Globus pallidus (tissue), 1 donor: ENCODE data around the gene PYGM.
A peak's percentile ranks its signal among the peaks of the same experiment; 100 is the strongest.

Experiments
- DNase-seq: peaks from one replicate; pipeline ENCODE4 v3.0.0-alpha.2; 2015; ENCODE audit warnings: low spot score

PYGM gene

DNA sequence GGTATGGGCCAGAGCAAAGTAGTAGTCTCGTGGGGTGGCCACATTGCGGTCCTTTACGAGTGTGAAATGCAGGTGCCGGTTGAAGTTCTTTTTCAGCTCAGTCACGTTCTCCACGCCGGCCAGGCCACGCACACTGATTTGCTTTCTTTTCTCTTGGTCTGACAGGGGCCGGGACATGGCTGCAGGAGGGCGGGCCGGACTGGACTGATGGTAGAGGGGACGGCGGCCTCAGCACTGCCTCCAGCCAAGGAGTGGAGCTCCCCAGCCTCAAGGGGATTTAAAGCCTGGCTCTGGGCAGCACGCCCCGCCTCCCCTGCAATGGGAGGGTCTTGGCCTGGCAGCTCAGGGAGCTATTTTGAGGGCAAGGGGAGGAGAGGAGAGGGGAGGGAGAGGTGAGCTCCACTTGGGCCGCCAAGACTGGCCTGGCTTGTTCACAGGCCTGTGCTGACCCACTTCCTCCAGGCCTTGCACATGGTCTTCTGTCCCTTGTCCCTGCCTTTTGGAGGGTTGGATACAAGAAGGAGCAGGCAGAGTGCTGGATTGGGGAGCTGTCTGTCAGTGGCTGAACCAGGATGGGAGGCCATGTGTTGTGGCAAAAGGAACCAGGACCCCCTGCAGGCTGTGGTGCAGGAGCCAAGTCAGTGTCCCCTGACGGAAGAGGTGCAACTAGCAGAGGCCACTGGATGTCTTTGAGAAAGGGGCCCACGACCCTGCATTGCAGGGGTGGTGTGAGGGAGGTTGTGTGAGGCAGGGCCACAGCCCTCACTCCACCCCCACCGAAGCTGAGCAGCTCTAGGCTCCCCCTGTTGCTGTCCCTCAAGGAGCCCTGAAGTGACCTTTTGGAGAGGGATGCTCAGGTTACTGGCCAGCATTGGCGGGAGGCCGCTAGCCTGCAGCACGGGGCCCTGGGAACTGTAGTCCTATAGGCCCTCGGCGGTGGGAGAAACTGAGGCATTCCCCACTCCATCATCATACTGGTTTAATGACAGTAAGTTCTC, at the start of gene PYGM:
Gene PYGM, minus strand, starts transcription at position 253 of the 998 bp plus-strand sequence. Its CDS starts 76 bp downstream, at position 177.
- peak; percentile 73 for DNase-seq

DNA sequence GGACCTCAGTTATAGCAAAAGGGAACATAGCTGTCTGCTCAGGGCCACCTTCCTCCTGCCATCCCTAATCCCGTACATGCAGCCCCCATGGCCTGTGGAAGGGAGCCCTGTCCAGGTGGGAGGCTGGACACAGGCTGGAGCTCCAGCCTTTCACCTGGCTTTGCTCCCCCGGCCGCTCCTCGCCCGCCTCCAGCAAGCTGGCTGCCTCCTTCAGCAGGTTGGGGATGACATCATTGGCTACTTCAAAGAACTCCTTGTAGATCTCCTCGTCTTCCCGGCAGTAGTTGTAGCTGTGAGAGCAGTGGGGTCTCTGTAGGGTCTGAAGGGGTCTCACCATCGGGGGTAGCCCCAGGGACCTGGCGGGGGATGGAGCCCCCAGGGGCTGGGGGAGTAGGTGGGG, 45.7 kb upstream of the PYGM start:
- no peak for DNase-seq

DNA sequence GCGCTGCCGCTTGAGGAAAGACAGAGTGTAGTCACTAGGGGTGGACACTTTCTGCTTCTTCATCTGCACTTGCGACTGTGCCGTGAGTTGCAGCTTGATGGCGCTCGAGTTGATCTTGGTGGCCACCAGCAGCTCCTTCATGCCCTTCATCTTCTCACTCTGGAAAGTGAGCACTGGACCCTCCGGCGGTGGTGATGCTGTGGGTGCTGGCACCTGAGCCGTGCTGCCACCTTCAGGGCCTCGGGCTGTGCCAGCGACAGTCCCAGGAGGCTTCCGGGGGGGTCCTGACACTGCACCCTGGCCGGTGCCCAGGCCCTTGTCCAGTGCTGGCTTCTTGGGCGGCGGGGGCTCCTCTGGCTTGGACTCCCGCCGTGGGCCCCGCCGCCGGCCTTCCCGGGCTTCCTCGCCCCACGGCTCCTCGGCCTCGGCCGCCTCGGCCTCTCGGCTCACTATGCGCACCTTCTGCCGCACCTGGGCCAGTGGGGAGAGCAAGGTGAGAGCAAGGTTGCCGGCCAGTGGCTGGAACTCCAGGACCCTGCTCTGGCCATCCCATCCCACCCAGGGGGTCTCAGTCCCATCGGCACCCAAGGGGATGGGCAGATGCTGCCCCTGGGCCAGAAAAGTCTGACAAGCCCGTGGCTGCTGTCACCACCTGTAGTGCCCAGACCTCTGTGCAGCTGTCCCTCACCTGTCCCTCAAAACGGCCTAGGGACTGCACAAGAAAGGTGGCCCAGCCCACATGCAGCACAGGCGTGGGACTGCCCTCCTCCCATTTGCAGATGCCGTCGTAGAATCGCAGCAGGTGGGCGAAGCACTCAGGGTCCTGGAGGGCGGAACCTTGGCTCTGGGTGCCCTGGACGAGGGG, 44.8 kb upstream of the PYGM start:
- no peak for DNase-seq

DNA sequence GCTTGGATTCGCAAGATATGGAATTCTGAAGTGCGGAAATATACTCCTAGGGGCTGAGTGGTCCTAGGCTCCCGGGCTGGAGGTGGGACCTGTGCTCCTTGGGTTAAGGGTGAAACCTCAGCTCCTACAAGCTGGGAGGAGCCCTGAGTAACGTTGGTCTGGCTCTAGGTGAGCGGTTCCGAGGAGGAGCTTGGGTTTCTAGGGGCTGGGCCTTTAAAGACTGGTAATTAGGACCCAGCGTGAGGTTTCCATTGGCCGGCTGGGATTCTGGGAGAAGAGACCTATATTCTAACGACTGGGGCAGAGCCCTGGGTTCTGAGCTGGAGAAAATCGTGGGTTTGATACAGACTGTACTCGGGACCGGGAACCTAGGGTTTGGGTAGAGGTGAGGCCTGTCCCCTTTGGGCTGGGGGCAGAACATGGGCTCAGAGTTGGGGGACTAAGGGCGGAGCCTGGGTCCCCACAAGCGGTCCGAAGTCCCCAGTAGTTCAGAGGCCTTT, 44.1 kb upstream of the PYGM start:
- DNase-seq, result no peak

DNA sequence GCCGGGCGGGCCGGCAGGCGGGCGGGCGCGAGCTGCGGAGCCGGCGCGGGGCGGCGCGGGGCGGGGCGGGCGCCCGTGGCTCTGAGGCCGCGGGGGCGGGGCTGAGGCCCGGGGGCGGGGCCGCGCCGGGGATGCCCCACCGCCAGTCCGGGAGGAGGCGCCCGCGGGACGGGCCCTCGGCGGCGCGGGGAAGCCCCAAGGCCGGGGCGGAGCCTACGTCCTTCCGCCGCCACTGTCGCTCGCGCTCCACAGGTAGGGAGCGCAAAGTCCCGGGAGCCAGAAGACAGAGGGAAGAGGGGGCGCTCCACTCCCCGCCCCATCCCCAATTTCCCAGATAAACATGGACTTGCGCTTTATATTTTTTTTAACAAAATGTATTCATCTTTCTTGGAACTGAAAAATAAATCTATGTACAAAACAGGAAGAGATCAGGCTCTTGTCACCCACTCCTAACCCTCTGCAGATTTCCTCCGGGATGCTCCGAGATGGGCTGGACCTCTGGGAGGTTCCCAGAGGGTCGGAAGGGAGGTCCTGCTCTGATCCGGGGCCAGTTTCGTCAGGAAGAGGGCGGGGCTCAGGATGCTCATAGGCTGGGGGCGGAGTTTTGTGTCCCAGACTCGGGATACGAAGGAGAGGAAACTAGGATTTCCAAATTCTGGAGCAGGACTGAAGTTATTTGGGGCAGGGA, 43.5 kb upstream of the PYGM start, which contains the start of gene MAP4K2:
Gene MAP4K2, minus strand, starts transcription at position 57 of the 688 bp plus-strand sequence. CDS start 65 bp downstream, outside the sequence.
- peak; percentile 88 for DNase-seq

DNA sequence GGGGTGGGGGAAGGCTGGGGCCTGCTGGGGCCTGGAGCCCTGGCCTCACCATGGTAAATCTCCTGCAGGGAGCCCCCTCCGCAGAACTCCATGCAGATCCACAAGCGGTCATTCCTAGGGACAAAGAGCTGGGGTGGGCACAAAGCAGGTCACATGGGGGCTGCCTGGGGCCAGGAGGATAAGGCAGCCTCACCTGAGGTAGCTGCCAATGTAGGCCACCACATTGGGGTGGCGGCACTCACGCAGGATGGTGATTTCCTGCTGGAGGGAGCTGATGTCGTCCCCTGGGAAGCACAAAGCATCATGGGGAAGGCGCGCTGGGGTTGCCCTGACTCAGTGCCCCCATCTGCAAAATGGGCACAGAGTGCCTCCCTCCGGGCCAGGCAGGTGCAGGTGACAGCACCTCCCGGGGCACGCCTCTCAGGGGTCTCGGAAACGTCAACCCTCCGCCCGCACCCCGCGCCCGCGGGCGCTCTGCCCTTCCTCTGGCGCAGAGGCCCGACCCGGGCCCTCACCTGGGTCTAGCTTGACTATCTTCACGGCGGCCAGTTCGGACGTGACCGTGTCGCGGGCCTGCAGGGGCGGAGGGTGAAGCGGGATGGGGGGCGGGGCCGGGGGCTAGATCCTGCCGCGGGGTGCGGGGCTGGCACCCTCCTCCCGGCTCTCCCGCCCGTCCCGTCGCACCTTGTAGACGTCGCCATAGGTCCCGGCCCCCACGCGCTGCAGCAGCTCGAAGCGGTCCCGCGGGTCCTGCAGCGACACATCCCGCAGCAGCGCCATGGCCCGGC, 42.8 kb upstream of the PYGM start:
- no peak for DNase-seq

DNA sequence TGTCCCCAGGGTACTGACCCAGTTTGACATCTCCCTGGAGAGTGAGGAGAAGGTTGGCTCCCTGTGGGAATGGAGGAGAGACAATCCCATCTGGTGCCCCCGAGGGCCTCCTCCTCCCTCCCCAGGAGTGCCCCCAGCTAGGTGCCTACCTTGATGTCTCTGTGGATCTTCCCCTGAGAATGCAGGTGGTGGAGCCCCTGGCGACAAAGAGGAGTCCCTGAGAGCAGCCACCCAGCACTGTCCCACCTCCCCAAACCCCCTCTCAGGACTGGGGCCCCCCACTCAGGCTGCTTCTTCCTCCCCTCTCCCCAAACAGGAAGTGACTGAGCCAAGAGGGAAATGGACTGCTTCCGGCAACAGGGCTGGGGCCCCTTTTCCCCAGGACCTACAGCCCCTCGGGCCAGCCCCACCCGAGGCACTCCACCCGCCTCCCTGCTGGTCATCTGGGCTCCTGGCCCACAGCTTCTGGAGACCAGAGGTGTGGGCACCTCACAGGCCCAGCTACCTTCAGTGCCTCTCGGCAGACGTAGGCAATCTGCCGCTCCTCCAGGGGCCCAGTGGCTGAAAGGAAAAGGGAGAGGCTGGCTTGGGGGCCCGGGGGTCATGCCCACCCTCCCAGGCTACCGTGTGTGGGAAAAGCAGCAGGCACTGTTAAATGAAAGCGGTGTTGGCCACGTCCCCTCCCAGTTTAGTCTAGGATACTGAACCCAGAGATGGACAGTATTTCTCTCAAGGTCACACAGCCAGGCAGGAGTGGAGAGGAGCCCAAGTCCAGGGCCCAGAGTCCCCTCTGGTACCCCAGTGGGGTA, 42.0 kb upstream of the PYGM start:
- no peak for DNase-seq

DNA sequence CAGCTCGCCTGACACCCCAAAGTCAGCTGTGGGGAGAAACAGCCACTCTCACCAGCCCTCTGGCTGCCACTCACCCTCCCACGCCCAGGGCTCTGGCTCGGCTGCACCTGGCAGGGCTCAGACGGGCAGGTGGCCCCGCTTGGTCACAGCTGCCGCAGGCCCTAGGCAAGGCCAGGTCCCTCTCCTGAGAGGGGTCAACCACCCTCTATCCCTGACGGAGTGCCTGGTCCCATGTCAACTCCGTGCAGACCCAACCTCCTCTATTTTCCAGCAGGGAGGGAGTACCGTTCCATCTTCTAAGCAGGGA, 41.3 kb upstream of the PYGM start:
- DNase-seq, result no peak

DNA sequence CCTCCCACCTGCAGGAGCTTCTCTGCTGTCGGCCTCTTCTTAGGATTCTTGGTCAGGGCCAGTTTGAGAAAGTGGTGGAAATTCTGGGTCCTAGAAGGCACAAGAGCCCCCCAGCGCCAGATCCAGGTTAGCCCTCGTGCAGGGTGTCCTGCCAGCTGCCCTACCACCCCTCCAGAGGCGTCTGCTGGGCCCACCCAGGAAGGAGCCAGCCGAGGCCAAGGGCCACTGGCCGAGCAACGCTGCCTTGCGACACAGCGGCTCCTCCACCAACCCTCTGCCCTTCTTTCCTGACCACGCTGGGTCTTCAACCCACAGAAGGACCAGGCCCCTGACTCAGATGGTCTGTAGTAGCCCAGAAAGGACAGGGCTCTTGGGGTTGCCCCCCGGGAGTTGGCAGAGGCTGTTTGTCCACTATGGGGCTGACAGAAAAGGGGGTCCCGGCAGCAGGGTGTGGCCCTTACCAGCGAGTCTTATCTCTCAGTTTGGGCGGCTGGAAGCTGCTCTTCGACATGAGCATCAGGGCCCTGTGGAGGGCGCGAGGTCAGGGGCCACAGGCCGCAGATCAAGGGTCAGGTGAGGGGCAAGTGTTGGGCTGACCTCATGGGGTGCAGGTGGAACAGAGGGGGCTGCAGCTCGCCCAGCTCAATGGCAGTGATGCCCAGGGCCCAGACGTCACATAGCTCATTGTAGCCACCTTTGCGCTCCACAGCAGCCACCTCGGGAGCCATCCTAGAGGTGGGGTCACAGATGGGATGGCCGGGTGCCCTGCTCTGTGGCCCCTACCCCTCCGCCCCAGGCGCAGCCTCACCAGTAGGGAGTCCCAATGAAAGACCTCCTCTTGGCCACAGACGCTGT, 40.8 kb upstream of the PYGM start:
- no peak for DNase-seq

DNA sequence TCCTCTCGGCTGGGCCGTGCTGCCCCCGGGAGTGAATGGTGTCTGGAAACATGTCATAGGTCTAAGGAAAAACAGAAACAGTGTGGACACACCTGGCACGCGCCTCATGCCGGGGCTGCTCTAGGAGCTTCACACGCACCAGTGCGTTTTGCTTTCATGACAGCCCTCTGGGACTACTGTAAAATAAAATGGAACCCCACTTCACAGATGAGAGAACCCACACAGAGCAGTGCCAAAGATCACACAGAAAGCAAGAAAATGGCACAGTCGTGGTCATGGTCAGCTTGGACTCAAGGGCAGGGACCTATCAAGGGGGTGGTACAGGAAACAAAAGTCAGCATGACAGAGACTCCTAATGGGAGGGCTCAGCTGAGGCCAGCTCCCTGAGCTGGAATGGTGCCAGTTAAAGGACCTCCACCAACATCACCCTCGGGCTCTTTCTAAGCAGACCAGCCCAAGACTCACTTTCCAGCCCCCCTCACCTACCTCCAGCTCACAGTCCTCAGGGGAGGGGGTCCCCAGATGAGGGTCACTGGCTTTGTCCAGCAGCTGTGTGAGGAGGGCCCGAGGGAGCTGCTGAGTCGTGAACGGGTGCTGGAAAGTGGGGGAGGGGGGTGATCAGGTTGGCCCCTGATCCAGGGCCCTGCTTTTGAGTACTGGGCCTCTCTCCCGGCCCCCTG, 40.0 kb upstream of the PYGM start:
- no peak for DNase-seq

DNA sequence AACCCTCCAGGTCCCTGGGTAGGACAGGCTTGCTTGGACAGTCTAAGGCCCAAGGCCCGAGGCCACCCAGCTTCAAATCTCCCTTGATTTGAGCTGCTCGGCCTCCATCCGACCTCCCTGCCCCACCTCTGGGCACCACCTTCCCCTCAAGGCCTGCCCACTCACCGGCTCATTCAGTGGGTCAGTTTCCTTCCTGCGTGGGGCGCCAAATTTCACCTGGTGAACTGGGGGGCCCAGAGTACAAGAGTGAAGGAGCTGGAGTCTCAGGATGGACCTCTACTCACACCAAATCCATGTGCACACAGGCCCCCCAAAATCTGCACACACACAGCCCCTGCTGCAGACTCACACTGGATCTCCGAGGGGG, 39.5 kb upstream of the PYGM start:
- no peak for DNase-seq

DNA sequence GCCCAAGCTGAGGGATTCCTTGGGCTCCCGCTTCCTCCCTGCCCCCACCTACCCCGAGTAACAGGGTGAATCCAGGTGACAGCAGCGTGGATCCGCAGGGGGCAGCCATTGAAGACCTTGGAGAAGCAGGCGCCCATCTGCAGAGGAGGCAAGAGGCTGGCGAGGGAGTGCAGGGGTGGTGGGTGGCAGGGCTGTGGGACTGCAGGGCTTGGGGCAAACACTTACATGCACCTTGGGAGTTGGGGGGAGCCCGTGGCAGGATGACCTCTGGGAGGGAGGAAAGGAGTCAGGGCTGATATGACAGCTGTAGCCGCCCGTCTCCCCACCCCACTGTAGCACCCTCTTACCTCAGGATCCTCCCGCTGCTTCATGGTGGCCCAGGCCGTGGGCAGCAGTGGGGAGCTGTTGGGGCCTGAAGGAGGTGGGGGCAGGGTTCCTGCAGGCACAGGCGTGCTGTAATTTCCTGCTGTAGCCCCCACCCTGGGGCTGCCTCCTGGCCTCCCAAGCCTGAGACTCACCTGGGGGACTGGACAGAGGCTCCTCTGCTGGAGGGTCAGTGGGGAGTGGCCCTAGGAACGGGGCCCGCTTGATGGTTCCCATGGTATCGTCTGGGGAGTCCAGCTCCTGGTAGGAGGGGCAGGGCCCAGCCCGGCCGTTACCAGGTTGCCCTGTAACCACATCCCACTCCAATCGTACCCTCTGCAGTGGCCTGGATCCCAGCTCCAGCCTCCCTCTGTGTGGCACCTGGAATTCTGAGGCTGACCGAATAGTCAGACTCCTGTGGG, 37.2 kb upstream of the PYGM start:
- no peak for DNase-seq

DNA sequence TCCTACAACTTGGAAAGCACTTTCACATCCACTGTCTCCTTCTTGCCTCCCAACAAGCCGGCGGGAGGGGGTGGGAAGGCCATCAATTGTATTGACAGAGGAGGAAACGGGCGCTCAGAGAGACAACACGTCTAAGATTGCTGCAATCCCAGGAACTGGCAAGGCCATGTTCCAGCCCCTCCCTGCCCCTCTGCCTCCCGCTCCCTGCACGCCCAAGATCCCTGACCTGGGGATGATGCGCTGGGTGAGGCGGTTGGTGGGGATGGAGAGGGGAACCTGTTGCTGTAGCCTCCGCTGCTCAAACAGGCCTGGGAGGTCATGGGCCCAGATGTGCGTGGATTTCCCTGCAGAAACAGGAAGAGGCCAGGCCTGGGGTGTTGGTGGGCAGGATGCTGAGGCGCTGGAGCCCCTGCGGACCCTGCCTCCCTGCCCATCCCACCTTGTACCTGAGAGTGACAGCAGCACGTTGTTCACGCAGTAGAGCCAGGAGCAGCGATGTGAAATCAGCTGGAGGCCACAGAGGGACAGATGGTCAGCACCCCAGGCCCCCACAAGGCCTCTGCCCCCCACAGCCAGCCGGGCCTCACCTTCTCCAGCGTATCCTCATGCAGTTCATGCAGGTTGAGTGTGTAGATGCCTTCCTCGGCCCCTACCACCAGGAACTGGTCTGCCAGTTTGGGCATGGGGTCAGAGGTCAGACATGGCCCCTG, 36.4 kb upstream of the PYGM start:
- DNase-seq, result no peak

DNA sequence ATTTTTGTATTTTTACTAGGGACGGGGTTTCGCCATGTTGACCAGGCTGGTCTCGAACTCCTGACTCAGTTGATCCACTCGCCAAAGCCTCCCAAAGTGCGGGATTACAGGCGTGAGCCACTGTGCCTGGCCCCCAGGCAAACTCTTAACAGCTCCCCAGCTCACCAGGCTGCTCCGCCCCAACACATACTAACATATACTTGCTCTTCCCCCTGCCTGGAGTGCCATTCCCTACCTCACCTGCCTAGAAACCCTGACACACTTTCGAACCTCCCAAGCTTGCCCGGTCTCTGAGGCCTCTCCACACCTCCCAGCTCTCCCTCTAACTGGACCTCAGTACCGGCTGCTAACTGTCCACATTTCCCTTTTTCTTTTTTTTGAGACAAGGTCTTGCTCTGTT, 34.8 kb upstream of the PYGM start:
- no peak for DNase-seq

DNA sequence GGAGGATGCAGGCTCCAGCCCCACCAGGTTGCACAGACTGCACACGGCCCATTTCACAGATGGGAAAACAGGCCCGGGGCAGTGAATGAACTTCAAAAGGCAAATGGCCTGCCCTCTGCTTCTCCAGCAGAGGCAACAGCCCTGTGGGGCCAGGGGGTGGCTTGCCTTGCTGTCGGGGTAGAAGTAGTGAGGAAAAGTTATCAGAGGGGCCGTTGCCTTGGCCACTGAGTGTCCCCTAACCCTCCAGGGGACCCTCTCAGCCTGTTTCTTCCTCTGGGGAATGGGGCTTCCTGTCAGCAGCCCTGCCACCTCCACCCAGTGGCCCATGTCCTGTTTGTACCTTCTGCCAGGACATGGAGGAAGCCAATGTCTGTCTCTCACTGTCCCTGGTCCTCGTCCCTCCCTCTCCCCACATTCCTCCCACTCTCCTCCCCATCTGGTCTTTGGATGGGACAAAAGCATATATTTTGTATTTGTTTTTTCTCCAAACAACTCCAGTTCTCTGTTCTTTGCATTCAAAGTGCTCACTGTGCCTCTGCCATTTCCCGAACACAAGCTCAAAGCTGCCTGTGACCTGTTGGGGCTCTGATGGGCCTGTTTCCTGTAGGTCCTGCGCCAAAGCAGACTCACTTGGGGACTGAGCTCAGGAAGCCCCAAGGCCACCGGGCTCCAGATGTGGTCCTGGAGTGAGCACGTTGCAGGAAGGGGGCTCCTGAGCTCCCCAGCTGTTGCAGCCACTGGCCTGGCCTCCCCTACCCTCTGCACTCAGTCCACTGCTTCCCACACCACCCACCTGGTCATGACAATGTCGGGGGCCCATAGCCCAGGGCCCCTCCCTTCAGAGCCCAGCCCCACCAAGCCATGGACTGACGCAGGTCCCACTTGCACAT, 33.7 kb upstream of the PYGM start:
- DNase-seq, result no peak

DNA sequence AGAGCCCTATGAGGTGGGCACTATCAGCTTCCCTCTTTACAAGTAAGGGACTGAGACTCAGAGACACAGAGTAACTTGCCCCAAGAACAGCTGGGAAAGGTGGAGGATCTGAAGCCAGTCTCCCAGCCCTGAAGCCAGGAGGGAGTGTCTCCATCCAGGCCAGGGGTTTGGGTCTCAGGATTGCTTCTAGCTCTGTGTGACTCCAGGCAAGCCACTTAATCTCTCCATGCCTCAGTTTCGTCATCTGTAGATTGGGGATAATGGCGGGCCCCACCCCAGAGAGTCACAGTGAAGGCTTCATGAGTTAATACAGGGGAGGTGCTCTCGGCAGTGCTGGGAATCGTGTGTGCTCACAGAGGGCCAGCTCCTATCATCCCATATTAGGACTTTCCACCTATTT, 32.7 kb upstream of the PYGM start:
- no peak for DNase-seq
